ENCODE measurements around the gene RAB6A. TPM values are rescaled to one million over a fixed set of nuclear protein-coding genes. Genes with fewer than 3 reads are reported as not detected.

Gene RAB6A
- polyA plus RNA-seq, 2 donors: 59.4 to 73.2 TPM

- no peaks in the 10 kb centered on the region for H3K36me3 ChIP-seq (ENCODE audit: control insufficient read depth in 2 of 2, insufficient read depth in 2 of 2, low read length in 1 of 2)
- no peak overlapping the region for H3K4me3 ChIP-seq (ENCODE audit: low read depth in 1 of 2, low read length in 2 of 2)
- H3K27me3 ChIP-seq (ENCODE audit: control insufficient read depth in 1 of 2, insufficient read depth in 2 of 2, low read length in 2 of 2): no peaks in the 10 kb centered on the region
- no peak overlapping the region for H3K27ac ChIP-seq (ENCODE audit: low read depth in 2 of 2, low read length in 1 of 2)
- H3K4me1 ChIP-seq (ENCODE audit: control insufficient read depth in 2 of 2, insufficient read depth in 2 of 2, low read length in 1 of 2): peaks cover 4 to 5% of the 10 kb centered on the region in 2 donors
- WGBS, 2 donors: 53 to 68% methylated on average over 8 of the region's 8 CpGs
- H3K9me3 ChIP-seq (ENCODE audit: control insufficient read depth in 2 of 2, insufficient read depth in 1 of 2, low read depth in 1 of 2, low read length in 1 of 2): no peaks in the 10 kb centered on the region
Measured at GRCh38 chr11:73652046-73652730, 108.7 kb downstream of the RAB6A start.

DNA sequence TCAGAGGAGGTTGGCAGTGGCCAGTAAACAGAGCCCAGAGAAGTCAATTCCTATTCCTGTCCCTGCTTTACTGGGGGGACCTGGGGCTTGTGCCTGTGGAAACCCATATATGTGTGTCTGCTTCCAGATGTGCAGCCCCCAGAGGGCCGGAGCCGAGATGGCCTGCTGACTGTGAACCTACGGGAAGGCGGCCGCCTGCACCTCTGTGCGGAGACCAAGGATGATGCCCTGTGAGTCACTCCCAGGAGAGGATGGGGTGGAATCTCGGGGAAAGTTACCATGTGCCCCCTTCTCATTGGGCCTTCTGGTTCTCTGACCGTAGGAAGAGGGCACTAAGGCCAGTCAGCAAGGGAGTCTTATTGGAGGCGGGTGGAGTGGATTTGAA lies 109.2 kb downstream of the RAB6A start:
- WGBS, 2 donors: 93 to 94% methylated on average over 9 of the region's 9 CpGs
- Histone ChIP-seq H3K27me3 (ENCODE audit: control insufficient read depth in 1 of 2, insufficient read depth in 2 of 2, low read length in 2 of 2) (no peaks in the 10 kb centered on the region), H3K36me3 (ENCODE audit: control insufficient read depth in 2 of 2, insufficient read depth in 2 of 2, low read length in 1 of 2) (no peaks in the 10 kb centered on the region)

GRCh38 chr11:73651252-73651651 lies 109.6 kb downstream of the RAB6A start:
- no peak overlapping the region for H3K27ac ChIP-seq (ENCODE audit: low read depth in 2 of 2, low read length in 1 of 2)
- H3K27me3 ChIP-seq (ENCODE audit: control insufficient read depth in 1 of 2, insufficient read depth in 2 of 2, low read length in 2 of 2): no peaks in the 10 kb centered on the region
- H3K36me3 ChIP-seq (ENCODE audit: control insufficient read depth in 2 of 2, insufficient read depth in 2 of 2, low read length in 1 of 2): no peaks in the 10 kb centered on the region
- H3K9me3 ChIP-seq (ENCODE audit: control insufficient read depth in 2 of 2, insufficient read depth in 1 of 2, low read depth in 1 of 2, low read length in 1 of 2): no peaks in the 10 kb centered on the region
- no peak overlapping the region for H3K4me3 ChIP-seq (ENCODE audit: low read depth in 1 of 2, low read length in 2 of 2)
- WGBS, 2 donors: 91 to 92% methylated on average over 5 of the region's 5 CpGs
- peaks cover 4 to 5% of the 10 kb centered on the region in 2 donors for H3K4me1 ChIP-seq (ENCODE audit: control insufficient read depth in 2 of 2, insufficient read depth in 2 of 2, low read length in 1 of 2)

More for the DNA sequence above, 109.2 kb downstream of the RAB6A start:
- H3K4me1 ChIP-seq (ENCODE audit: control insufficient read depth in 2 of 2, insufficient read depth in 2 of 2, low read length in 1 of 2): peaks cover 4 to 5% of the 10 kb centered on the region in 2 donors
- no peak overlapping the region for H3K27ac ChIP-seq (ENCODE audit: low read depth in 2 of 2, low read length in 1 of 2)
- H3K9me3 ChIP-seq (ENCODE audit: control insufficient read depth in 2 of 2, insufficient read depth in 1 of 2, low read depth in 1 of 2, low read length in 1 of 2): no peaks in the 10 kb centered on the region
- no peak overlapping the region for H3K4me3 ChIP-seq (ENCODE audit: low read depth in 1 of 2, low read length in 2 of 2)

DNA sequence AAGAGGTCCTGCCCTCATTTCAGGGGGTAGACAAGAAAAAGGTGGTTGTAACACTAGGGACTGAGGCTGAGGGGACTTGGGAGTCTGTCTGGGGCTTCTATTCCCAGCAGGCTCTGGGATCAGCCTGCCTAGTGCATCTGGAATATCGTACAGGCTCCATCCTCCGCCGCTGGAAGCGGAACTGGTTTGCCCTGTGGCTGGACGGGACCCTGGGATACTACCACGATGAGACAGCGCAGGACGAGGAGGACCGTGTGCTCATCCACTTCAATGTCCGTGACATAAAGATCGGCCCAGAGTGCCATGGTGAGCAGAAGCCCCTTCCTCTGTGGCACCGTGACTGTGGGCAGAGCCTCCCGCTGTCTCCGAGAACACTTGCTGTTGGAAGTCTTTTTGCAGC lies 110.5 kb downstream of the RAB6A start:
- Histone ChIP-seq H3K9me3 (ENCODE audit: control insufficient read depth in 2 of 2, insufficient read depth in 1 of 2, low read depth in 1 of 2, low read length in 1 of 2) (no peaks in the 10 kb centered on the region), H3K27me3 (ENCODE audit: control insufficient read depth in 1 of 2, insufficient read depth in 2 of 2, low read length in 2 of 2) (no peaks in the 10 kb centered on the region), H3K36me3 (ENCODE audit: control insufficient read depth in 2 of 2, insufficient read depth in 2 of 2, low read length in 1 of 2) (no peaks in the 10 kb centered on the region), H3K4me3 (ENCODE audit: low read depth in 1 of 2, low read length in 2 of 2) (no peak overlapping the region), H3K27ac (ENCODE audit: low read depth in 2 of 2, low read length in 1 of 2) (no peak overlapping the region), H3K4me1 (ENCODE audit: control insufficient read depth in 2 of 2, insufficient read depth in 2 of 2, low read length in 1 of 2) (peaks cover 4 to 5% of the 10 kb centered on the region in 2 donors)
- 94 to 95% methylated on average over 14 of the region's 14 CpGs for WGBS, 2 donors

DNA sequence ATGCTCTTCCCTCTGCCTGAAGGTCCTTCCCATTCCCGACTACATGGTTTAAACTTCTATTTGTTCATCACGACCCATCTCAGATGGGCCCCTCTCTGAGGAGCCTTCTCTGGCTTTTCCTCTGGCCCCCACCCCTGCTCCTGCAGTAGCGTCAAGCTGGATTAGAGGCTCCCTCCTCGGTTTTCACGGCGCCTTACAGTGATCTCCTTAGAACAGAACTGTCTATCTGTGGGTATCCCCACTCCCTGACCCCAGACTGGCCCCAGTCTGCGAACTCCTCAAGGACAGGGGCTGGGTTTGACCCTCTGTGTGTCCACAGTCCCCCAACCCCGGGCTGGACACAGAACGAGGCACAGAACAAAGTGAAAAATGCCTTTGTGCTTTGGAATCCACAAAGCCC lies 111.7 kb downstream of the RAB6A start:
- WGBS, 2 donors: 65 to 72% methylated on average over 9 of the region's 9 CpGs

DNA sequence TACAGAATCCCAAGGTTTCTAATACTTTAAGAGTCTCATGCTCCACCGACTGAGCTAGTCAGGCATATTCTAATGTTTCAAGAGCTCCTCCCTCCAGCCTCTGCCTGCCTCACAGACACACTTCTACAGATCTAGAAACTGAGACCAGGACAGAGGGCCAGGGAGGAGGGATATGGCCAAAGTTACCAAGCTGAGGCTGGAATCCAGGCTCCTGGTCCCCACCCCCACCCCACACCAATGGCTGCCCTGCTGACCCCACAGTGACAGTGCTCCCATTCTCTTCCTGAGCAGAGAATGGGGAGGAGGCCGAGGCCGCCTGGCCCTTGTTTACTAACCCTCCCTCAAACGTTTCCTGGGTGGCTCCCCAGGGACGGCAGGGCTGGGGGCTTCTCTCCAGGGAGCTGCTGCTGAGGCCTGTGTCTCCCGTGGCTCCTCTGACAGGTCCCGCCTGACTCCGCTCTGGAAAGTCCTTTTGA lies 112.3 kb downstream of the RAB6A start:
- H3K4me1 ChIP-seq (ENCODE audit: control insufficient read depth in 2 of 2, insufficient read depth in 2 of 2, low read length in 1 of 2): peaks cover 4 to 5% of the 10 kb centered on the region in 2 donors
- H3K9me3 ChIP-seq (ENCODE audit: control insufficient read depth in 2 of 2, insufficient read depth in 1 of 2, low read depth in 1 of 2, low read length in 1 of 2): no peaks in the 10 kb centered on the region
- H3K27me3 ChIP-seq (ENCODE audit: control insufficient read depth in 1 of 2, insufficient read depth in 2 of 2, low read length in 2 of 2): no peaks in the 10 kb centered on the region
- H3K4me3 ChIP-seq (ENCODE audit: low read depth in 1 of 2, low read length in 2 of 2): no peak overlapping the region
- H3K27ac ChIP-seq (ENCODE audit: low read depth in 2 of 2, low read length in 1 of 2): no peak overlapping the region
- no peaks in the 10 kb centered on the region for H3K36me3 ChIP-seq (ENCODE audit: control insufficient read depth in 2 of 2, insufficient read depth in 2 of 2, low read length in 1 of 2)
- 61 to 74% methylated on average over 8 of the region's 8 CpGs for WGBS, 2 donors

More for the DNA sequence above, 111.7 kb downstream of the RAB6A start:
- H3K27me3 ChIP-seq (ENCODE audit: control insufficient read depth in 1 of 2, insufficient read depth in 2 of 2, low read length in 2 of 2): no peaks in the 10 kb centered on the region
- no peaks in the 10 kb centered on the region for H3K36me3 ChIP-seq (ENCODE audit: control insufficient read depth in 2 of 2, insufficient read depth in 2 of 2, low read length in 1 of 2)
- no peak overlapping the region for H3K4me3 ChIP-seq (ENCODE audit: low read depth in 1 of 2, low read length in 2 of 2)
- no peaks in the 10 kb centered on the region for H3K9me3 ChIP-seq (ENCODE audit: control insufficient read depth in 2 of 2, insufficient read depth in 1 of 2, low read depth in 1 of 2, low read length in 1 of 2)
- H3K4me1 ChIP-seq (ENCODE audit: control insufficient read depth in 2 of 2, insufficient read depth in 2 of 2, low read length in 1 of 2): peaks cover 4 to 5% of the 10 kb centered on the region in 2 donors
- no peak overlapping the region for H3K27ac ChIP-seq (ENCODE audit: low read depth in 2 of 2, low read length in 1 of 2)

- no peaks in the 10 kb centered on the region for H3K9me3 ChIP-seq (ENCODE audit: control insufficient read depth in 2 of 2, insufficient read depth in 1 of 2, low read depth in 1 of 2, low read length in 1 of 2)
- no peaks in the 10 kb centered on the region for H3K36me3 ChIP-seq (ENCODE audit: control insufficient read depth in 2 of 2, insufficient read depth in 2 of 2, low read length in 1 of 2)
- H3K27me3 ChIP-seq (ENCODE audit: control insufficient read depth in 1 of 2, insufficient read depth in 2 of 2, low read length in 2 of 2): no peaks in the 10 kb centered on the region
- H3K4me1 ChIP-seq (ENCODE audit: control insufficient read depth in 2 of 2, insufficient read depth in 2 of 2, low read length in 1 of 2): peaks cover 4 to 5% of the 10 kb centered on the region in 2 donors
- 85 to 90% methylated on average over 9 of the region's 9 CpGs for WGBS, 2 donors
- H3K27ac ChIP-seq (ENCODE audit: low read depth in 2 of 2, low read length in 1 of 2): no peak overlapping the region
- H3K4me3 ChIP-seq (ENCODE audit: low read depth in 1 of 2, low read length in 2 of 2): no peak overlapping the region
Measured at GRCh38 chr11:73648121-73648520, 112.8 kb downstream of the RAB6A start.

DNA sequence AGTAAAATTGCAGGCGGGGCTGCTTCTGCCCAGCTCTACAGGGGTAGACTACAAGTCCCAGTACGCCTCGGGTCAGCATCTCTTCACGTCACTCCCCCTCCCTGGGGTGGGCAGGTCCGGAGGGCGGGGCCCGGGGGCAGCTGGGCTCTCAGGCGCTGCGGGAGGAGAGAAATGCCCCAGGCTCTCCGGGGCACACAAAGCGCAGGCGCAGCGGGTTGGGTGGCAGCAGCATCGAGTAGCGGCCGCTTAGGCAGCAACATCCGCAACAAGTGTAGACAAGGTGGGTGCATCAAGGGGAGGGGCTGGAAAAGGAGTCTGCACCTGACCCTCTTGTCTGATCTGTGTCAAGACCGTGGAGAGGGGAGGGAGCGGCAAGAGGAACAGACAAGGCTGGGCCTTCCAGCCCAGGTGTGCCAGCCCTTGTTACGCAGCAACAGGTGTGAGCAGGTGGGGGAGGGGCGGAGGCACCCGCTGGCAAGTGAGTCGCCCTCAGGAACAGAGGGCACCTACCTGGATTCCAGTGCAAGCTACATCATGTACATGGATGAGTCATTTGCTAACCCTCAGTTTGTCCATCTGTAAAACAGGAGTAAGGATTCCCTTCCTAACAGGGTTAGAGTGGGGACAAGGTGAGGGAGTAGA lies 113.3 kb downstream of the RAB6A start:
- peaks cover 4 to 5% of the 10 kb centered on the region in 2 donors for H3K4me1 ChIP-seq (ENCODE audit: control insufficient read depth in 2 of 2, insufficient read depth in 2 of 2, low read length in 1 of 2)
- no peaks in the 10 kb centered on the region for H3K36me3 ChIP-seq (ENCODE audit: control insufficient read depth in 2 of 2, insufficient read depth in 2 of 2, low read length in 1 of 2)
- no peaks in the 10 kb centered on the region for H3K9me3 ChIP-seq (ENCODE audit: control insufficient read depth in 2 of 2, insufficient read depth in 1 of 2, low read depth in 1 of 2, low read length in 1 of 2)
- peak overlapping the region; percentile 3 to 7 for H3K4me3 ChIP-seq (ENCODE audit: low read depth in 1 of 2, low read length in 2 of 2)
- 6 to 9% methylated on average over 23 of the region's 23 CpGs for WGBS, 2 donors
- no peak overlapping the region for H3K27ac ChIP-seq (ENCODE audit: low read depth in 2 of 2, low read length in 1 of 2)
- no peaks in the 10 kb centered on the region for H3K27me3 ChIP-seq (ENCODE audit: control insufficient read depth in 1 of 2, insufficient read depth in 2 of 2, low read length in 2 of 2)

DNA sequence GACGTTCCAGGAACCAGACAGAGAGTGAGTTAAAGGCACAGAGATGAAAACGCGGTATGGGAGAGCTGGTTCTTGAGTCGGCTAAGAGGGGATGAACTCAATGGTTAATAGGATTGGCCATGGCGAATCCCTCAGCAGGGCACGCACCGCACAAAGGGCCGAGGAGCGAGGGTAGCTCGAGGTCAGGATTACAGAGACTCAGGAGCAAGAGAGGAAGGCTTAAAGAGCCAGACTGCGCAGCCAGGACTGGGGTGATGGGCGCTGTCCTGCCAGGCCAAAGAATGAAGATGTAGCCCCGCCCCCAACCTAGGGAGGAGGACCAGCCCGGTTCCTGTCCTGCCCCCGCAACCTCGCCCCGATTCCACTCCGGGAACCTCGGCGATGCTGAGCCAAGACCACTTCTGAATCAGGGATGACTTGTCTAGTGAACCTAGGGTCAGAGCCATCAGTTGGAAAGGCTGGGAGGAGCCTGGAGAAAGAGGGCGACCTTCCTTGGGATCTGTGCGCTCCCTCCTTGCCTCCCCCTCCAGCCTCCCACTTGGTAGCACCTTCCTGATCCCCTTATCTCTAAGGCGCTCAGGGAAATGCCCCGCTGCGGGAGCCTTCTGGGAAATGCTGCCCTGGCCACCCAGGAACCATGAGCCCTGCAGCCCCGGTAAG lies 114.8 kb downstream of the RAB6A start, which contains the start of gene PLEKHB1:
PLEKHB1 (plus strand) TSS at position 610 of the 660 bp plus-strand sequence; CDS start at position 638, 28 bp downstream.
- 55% methylated on average over 26 of the region's 26 CpGs for WGBS, 2 donors
- Histone ChIP-seq H3K9me3 (ENCODE audit: control insufficient read depth in 2 of 2, insufficient read depth in 1 of 2, low read depth in 1 of 2, low read length in 1 of 2) (no peaks in the 10 kb centered on the region), H3K4me1 (ENCODE audit: control insufficient read depth in 2 of 2, insufficient read depth in 2 of 2, low read length in 1 of 2) (peaks cover 4 to 5% of the 10 kb centered on the region in 2 donors), H3K36me3 (ENCODE audit: control insufficient read depth in 2 of 2, insufficient read depth in 2 of 2, low read length in 1 of 2) (no peaks in the 10 kb centered on the region), H3K4me3 (ENCODE audit: low read depth in 1 of 2, low read length in 2 of 2) (peak within 1 kb of the TSS in 1 of 2 donors; percentile 7), H3K27ac (ENCODE audit: low read depth in 2 of 2, low read length in 1 of 2) (no peak within 1 kb of the TSS), H3K27me3 (ENCODE audit: control insufficient read depth in 1 of 2, insufficient read depth in 2 of 2, low read length in 2 of 2) (no peaks in the 10 kb centered on the region)

Measured in esophagus (tissue), 2 donors.